Tibial nerve (tissue), 3 donors: ENCODE results near the gene KIF6.

Experiments used
- POLR2A ChIP-seq, 2 donors: fragments of 450-650 bp; IDR thresholded peaks; one replicate each; pipeline ENCODE4 v1.6.1; 2017; ENCODE audit warnings: antibody characterized with exemption in 2 of 2, mild to moderate bottlenecking in 2 of 2, moderate library complexity in 2 of 2
- TF ChIP-seq, protein P1 (sequence below), 5 experiments: fragments of 200-600 bp in 3 of 5; fragments of 450-650 bp in 2 of 5; sonication (generic) in 3 of 5; IDR thresholded peaks; one replicate each; pipeline ENCODE4 v1.5.1; 2016 to 2019; ENCODE audit warnings: antibody characterized with exemption in 5 of 5, mild to moderate bottlenecking in 3 of 5, moderate library complexity in 2 of 5

DNA sequence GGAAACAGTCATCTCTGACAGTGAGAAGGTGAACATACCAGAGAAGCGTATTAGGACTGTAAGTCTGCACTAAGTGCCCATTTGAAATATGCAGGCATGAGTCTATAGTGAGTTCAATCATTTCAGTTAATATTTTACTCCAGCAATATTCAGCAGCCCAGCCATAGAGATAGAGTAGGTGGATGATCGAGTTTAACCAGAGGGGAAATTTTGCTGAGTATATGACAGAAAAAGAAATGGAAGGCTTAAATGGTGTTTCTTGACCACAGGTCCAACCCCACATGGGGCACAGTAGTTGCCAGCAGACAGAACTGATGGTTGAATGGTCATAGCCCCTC, 39.8 kb downstream of the KIF6 start:
- TF ChIP-seq, protein P1, sequence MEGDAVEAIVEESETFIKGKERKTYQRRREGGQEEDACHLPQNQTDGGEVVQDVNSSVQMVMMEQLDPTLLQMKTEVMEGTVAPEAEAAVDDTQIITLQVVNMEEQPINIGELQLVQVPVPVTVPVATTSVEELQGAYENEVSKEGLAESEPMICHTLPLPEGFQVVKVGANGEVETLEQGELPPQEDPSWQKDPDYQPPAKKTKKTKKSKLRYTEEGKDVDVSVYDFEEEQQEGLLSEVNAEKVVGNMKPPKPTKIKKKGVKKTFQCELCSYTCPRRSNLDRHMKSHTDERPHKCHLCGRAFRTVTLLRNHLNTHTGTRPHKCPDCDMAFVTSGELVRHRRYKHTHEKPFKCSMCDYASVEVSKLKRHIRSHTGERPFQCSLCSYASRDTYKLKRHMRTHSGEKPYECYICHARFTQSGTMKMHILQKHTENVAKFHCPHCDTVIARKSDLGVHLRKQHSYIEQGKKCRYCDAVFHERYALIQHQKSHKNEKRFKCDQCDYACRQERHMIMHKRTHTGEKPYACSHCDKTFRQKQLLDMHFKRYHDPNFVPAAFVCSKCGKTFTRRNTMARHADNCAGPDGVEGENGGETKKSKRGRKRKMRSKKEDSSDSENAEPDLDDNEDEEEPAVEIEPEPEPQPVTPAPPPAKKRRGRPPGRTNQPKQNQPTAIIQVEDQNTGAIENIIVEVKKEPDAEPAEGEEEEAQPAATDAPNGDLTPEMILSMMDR (IDR thresholded peaks at IDR 0.05): no peak
- TF ChIP-seq POLR2A (IDR thresholded peaks at IDR 0.05): no peak
